GM12878 (cell line): ENCODE results near the gene NFYB. TPM values are rescaled to one million over a fixed set of nuclear protein-coding genes. Genes with fewer than 3 reads are reported as not detected.
A peak's percentile ranks its signal among the peaks of the same experiment; 100 is the strongest.

Experiments used
- CHD4 ChIP-seq: fragments of 200-600 bp; sonication (generic); IDR thresholded peaks from 2 replicates; pipeline ENCODE4 v1.6.1; 2016; ENCODE audit warnings: mild to moderate bottlenecking
- CREB1 ChIP-seq: IDR thresholded peaks from 2 replicates; pipeline ENCODE4 v1.6.1; 2012; ENCODE audit warnings: low read depth, mild to moderate bottlenecking, inconsistent platforms
- CREM ChIP-seq: IDR thresholded peaks from 2 replicates; pipeline ENCODE4 v1.6.1; 2014; ENCODE audit warnings: antibody characterized with exemption, low read depth
- E2F4 ChIP-seq: IDR thresholded peaks from 2 replicates; pipeline ENCODE4 v1.6.1; 2012; ENCODE audit warnings: low read depth, low read length, improper control_type of control experiment
- GABPA ChIP-seq: IDR thresholded peaks from 2 replicates; pipeline ENCODE4 v1.6.1; 2014; ENCODE audit warnings: antibody characterized with exemption, low read depth, mild to moderate bottlenecking, inconsistent platforms
- HSF1 ChIP-seq: fragments of 150-350 bp; IDR thresholded peaks from 2 replicates; pipeline ENCODE4 v1.6.1; 2014; ENCODE audit warnings: mild to moderate bottlenecking, low read depth, low read length
- IRF3 ChIP-seq: fragments of 450-650 bp; IDR thresholded peaks from 2 replicates; pipeline ENCODE4 v1.6.1; 2014; ENCODE audit warnings: mild to moderate bottlenecking
- JUND ChIP-seq: IDR thresholded peaks from 2 replicates; pipeline ENCODE4 v1.6.1; 2012; ENCODE audit warnings: low read depth, mild to moderate bottlenecking, low read length, improper control_type of control experiment, moderate library complexity
- MEF2A ChIP-seq: IDR thresholded peaks from 2 replicates; pipeline ENCODE4 v1.6.1; 2011; ENCODE audit warnings: low read depth, mild to moderate bottlenecking, low read length, moderate library complexity; ENCODE audit not compliant: insufficient read depth
- MLLT1 ChIP-seq: fragments of 450-650 bp; IDR thresholded peaks from 2 replicates; pipeline ENCODE4 v1.6.1; 2016; ENCODE audit warnings: mild to moderate bottlenecking
- RBBP5 ChIP-seq: fragments of 200-600 bp; sonication (generic); conservative IDR thresholded peaks from 2 replicates; pipeline ENCODE4 v1.6.1; 2016
- SPI1 ChIP-seq: IDR thresholded peaks from 2 replicates; pipeline ENCODE4 v1.6.1; 2011; ENCODE audit warnings: low read depth, mild to moderate bottlenecking, low read length, moderate library complexity, borderline replicate concordance; ENCODE audit not compliant: insufficient read depth
- TCF3 ChIP-seq: IDR thresholded peaks from 2 replicates; pipeline ENCODE4 v1.6.1; 2012; ENCODE audit warnings: low read depth, mild to moderate bottlenecking, low read length, borderline replicate concordance; ENCODE audit not compliant: insufficient read depth
- polyA plus RNA-seq, 11 experiments: library from polyadenylated mRNA; depleted of rRNA in 4 of 11; unstranded in 6 of 11; stranded (reverse) in 5 of 11; fragments of >200 nt; fragmentation: Nextera tagmentation in 4 of 11; fragmentation: Illumina TruSeq in 1 of 11; extraction: Ambion mirVana in 4 of 11; extraction: Trizol in 1 of 11; gene quantifications; 1 replicate in 1 of 11; 2 replicates in 10 of 11; pipeline versions ENCODE4 v1.2.1 to v1.2.3, GENCODE V29; 2011 to 2016; ENCODE audit warnings: inconsistent platforms in 2 of 11, missing spikeins in 2 of 11, low read depth in 1 of 11
- total RNA-seq, 4 experiments: library from RNA; depleted of rRNA in 3 of 4; stranded (reverse); fragments of >200 nt in 3 of 4; fragmentation: Illumina TruSeq in 1 of 4; extraction: Trizol in 1 of 4; gene quantifications; 2 replicates each; pipeline versions ENCODE4 v1.2.1 to v1.2.3, GENCODE V29; 2013 to 2021

The NFYB gene
- total and polyA plus RNA-seq, 10 of the 15 experiments (the other 5 are each of a cell fraction or from before 2014, with no cell fraction given) = 13.8 to 42.3 (median 28.2) TPM

GRCh38 chr12:104083769-104084475 lies 54.1 kb downstream of the NFYB start (continued):
- no peak for TF ChIP-seq TCF3
- no peak for TF ChIP-seq IRF3
- TF ChIP-seq E2F4 = no peak
- TF ChIP-seq JUND = no peak
- TF ChIP-seq RBBP5 = no peak
- TF ChIP-seq MLLT1 = peak; percentile 74
- no peak for TF ChIP-seq CHD4
- no peak for TF ChIP-seq HSF1
- peak; percentile 13; the same call in 1 of the 2 replicates for TF ChIP-seq GABPA
- no peak for TF ChIP-seq SPI1
- 0 out of 2 replicates have a peak, but pooled peaks have one; percentile 22 for TF ChIP-seq MEF2A
- TF ChIP-seq CREM = peak; percentile 80
- peak; percentile 42; the same call in 1 of the 2 replicates for TF ChIP-seq CREB1
- TF ChIP-seq, all 136 proteins: peak for 33
